ENCODE data around the gene KLHL22.

DNA sequence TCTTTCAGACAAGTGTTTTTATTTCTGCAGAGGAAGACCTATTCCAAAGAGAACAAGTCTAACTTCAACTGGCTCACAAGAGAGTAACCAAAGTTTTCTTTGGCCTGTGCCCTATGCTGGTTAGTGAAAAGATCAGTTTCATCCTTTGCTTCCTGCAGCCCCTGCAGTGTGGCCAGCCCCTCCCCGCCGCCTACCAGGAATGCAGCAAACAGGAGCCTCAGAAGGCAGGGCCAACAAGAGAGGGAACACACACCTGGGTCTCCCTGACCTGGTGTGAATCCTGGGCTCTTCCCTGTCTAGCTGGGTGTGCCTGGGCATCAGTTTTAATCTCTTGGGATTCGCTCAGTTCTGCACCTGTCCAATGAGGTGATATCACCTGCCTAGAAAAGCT is 36.4 kb downstream of the KLHL22 start:
- TF ChIP-seq, protein P1, sequence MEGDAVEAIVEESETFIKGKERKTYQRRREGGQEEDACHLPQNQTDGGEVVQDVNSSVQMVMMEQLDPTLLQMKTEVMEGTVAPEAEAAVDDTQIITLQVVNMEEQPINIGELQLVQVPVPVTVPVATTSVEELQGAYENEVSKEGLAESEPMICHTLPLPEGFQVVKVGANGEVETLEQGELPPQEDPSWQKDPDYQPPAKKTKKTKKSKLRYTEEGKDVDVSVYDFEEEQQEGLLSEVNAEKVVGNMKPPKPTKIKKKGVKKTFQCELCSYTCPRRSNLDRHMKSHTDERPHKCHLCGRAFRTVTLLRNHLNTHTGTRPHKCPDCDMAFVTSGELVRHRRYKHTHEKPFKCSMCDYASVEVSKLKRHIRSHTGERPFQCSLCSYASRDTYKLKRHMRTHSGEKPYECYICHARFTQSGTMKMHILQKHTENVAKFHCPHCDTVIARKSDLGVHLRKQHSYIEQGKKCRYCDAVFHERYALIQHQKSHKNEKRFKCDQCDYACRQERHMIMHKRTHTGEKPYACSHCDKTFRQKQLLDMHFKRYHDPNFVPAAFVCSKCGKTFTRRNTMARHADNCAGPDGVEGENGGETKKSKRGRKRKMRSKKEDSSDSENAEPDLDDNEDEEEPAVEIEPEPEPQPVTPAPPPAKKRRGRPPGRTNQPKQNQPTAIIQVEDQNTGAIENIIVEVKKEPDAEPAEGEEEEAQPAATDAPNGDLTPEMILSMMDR (IDR thresholded peaks at IDR 0.05), result no peak
- no peak for TF ChIP-seq EZH2 (IDR thresholded peaks at IDR 0.05)
